Naive thymus-derived CD4-positive, alpha-beta T cell (primary cell): ENCODE measurements around the gene PROX1. TPM values are rescaled to one million over a fixed set of nuclear protein-coding genes. Genes with fewer than 3 reads are reported as not detected.
A peak's percentile ranks its signal among the peaks of the same experiment; 100 is the strongest.

Source experiments
- ATAC-seq: fragments of 150-1000 bp; cut with Tn5 transposase; 2 replicates; pipeline ENCODE4 v1.10.0; 2021; ENCODE audit warnings: mild to moderate bottlenecking, moderate library complexity
- CTCF ChIA-PET: fragments of 350-600 bp; sonication (Branson Sonifier 250); formaldehyde crosslinking; loops from one replicate; lab custom pipeline; 2021; ENCODE audit warnings: antibody characterized with exemption; lab: Charles Lee
- POLR2A ChIA-PET: fragments of 350-600 bp; sonication (Branson Sonifier 250); formaldehyde crosslinking; loops from one replicate; lab custom pipeline; 2021; ENCODE audit warnings: antibody characterized with exemption, inconsistent platforms; lab: Charles Lee
- DNase-seq, 9 donors: peaks; one replicate each; pipeline versions ENCODE4 v3.0.0 to v3.0.0-alpha.2; 2020 to 2022; ENCODE audit warnings: mixed read lengths in 1 of 9
- H3K27ac ChIP-seq: one replicate; pipeline ENCODE4 v1.7.0; 2013; ENCODE audit warnings: mild to moderate bottlenecking, low read depth, low read length, moderate library complexity
- H3K27me3 ChIP-seq, 2 donors: one replicate each; pipeline ENCODE4 v1.7.0; 2013; ENCODE audit warnings: low read length in 2 of 2, mild to moderate bottlenecking in 2 of 2, moderate library complexity in 2 of 2; ENCODE audit not compliant: control insufficient read depth in 2 of 2, insufficient read depth in 2 of 2
- H3K36me3 ChIP-seq, 3 experiments: 1 replicate in 2 of 3; 2 replicates in 1 of 3; pipeline ENCODE4 v1.7.0; 2013; ENCODE audit warnings: low read length in 3 of 3, mild to moderate bottlenecking in 3 of 3, moderate library complexity in 1 of 3; ENCODE audit not compliant: insufficient read depth in 3 of 3, control insufficient read depth in 2 of 3
- H3K4me1 ChIP-seq, 2 donors: one replicate each; pipeline ENCODE4 v1.7.0; 2013; ENCODE audit warnings: low read length in 2 of 2, mild to moderate bottlenecking in 2 of 2, moderate library complexity in 1 of 2; ENCODE audit not compliant: control insufficient read depth in 2 of 2, insufficient read depth in 2 of 2
- H3K4me3 ChIP-seq: 2 replicates; pipeline ENCODE4 v1.7.0; 2013; ENCODE audit warnings: mild to moderate bottlenecking, low read length
- H3K9me3 ChIP-seq, 3 experiments: 1 replicate in 2 of 3; 2 replicates in 1 of 3; pipeline ENCODE4 v1.7.0; 2013; ENCODE audit warnings: low read length in 3 of 3; ENCODE audit not compliant: control insufficient read depth in 2 of 3
- H3K27ac Mint-ChIP-seq, 9 donors: one replicate each; pipeline ENCODE4 v1.8.0; 2020 to 2022; ENCODE audit warnings: mixed read lengths in 9 of 9, mild to moderate bottlenecking in 8 of 9, moderate library complexity in 5 of 9, inconsistent platforms in 2 of 9
- H3K27me3 Mint-ChIP-seq, 5 donors: one replicate each; pipeline ENCODE4 v1.8.0; 2021 to 2022; ENCODE audit warnings: mixed read lengths in 5 of 5, mild to moderate bottlenecking in 1 of 5
- H3K36me3 Mint-ChIP-seq, 5 donors: one replicate each; pipeline ENCODE4 v1.8.0; 2020 to 2022; ENCODE audit warnings: mixed read lengths in 5 of 5, mild to moderate bottlenecking in 3 of 5, inconsistent platforms in 1 of 5
- H3K4me1 Mint-ChIP-seq, 7 donors: one replicate each; pipeline ENCODE4 v1.8.0; 2020 to 2022; ENCODE audit warnings: mixed read lengths in 7 of 7, mild to moderate bottlenecking in 3 of 7, inconsistent platforms in 1 of 7
- H3K4me3 Mint-ChIP-seq, 10 donors: one replicate each; pipeline ENCODE4 v1.8.0; 2020 to 2022; ENCODE audit warnings: mild to moderate bottlenecking in 10 of 10, mixed read lengths in 10 of 10, moderate library complexity in 6 of 10, inconsistent platforms in 2 of 10
- H3K9me3 Mint-ChIP-seq, 11 donors: one replicate each; pipeline ENCODE4 v1.8.0; 2020 to 2022; ENCODE audit warnings: mixed read lengths in 11 of 11, mild to moderate bottlenecking in 4 of 11, inconsistent platforms in 1 of 11, moderate library complexity in 1 of 11
- intact Hi-C, 2 donors: fragments of 100-400 bp; cut with micrococcal nuclease; formaldehyde crosslinking; loops; one replicate each; pipeline ENCODE4 v1.15.1; 2023
- polyA plus RNA-seq, 2 donors: library from polyadenylated mRNA; unstranded; fragments of 300-500 nt; fragmentation: Illumina TruSeq; gene quantifications; one replicate each; pipeline ENCODE4 v1.2.3, GENCODE V29; 2021
- total RNA-seq, 6 experiments: library from RNA in 5 of 6; stranded (reverse) in 5 of 6; gene quantifications; 1 replicate in 5 of 6; 2 replicates in 1 of 6; pipeline ENCODE4 v1.2.3 and lab custom pipeline; 2021 to 2026

PROX1 gene
- not detected for total RNA-seq
- not detected for polyA plus RNA-seq
- 0.40 reads per million for total RNA-seq (lab: John Stamatoyannopoulos, UW)

GRCh38 chr1:213987927-213988506, at the start of gene PROX1:
TSS of gene PROX1 (plus strand) at chr1:213987973. CDS start at chr1:213996536, 8,563 bp downstream.
- no peak within 1 kb of the TSS for H3K27ac ChIP-seq
- peak within 1 kb of the TSS; percentile 56 for H3K4me3 ChIP-seq
- Mint-ChIP-seq H3K4me3 (peak within 1 kb of the TSS; percentile 85 to 97 (median 91)), H3K27ac (peak within 1 kb of the TSS in 8 of 9 donors; percentile 32 to 91 (median 89)), H3K27me3 (peaks cover 90 to 99% (median 95%) of the 10 kb centered on the region in 5 donors), H3K36me3 (peaks cover 0 to 5% (median 0%) of the 10 kb centered on the region in 5 donors), H3K4me1 (peaks cover 31 to 67% (median 60%) of the 10 kb centered on the region in 7 donors), H3K9me3 (peaks cover 0 to 28% (median 7%) of the 10 kb centered on the region in 11 donors)
- peaks cover 0 to 45% of the 10 kb centered on the region in 2 donors for H3K4me1 ChIP-seq
- H3K27me3 ChIP-seq, result peaks cover 0 to 37% of the 10 kb centered on the region in 2 donors
- H3K36me3 ChIP-seq, result no peaks in the 10 kb centered on the region
- CTCF ChIA-PET, result interaction anchor here (0.5 to 1.0 kb wide), 3 partner anchors 276 to 612 kb away, joined by 3 read pairs; no protein-coding TSS in a partner anchor
- intact Hi-C loops, result loop anchor here (1.0 to 10.0 kb wide), 8 partner anchors 135 to 439 kb away; partner anchors contain the start of gene SMYD2 (in 1 of the 2)
- POLR2A ChIA-PET, result interaction anchor here (0.9 to 2.2 kb wide), 3 partner anchors 33 to 139 kb away, joined by 3 to 5 read pairs (median 4); no protein-coding TSS in a partner anchor
- DNase-seq, result peak in 7 of 9 donors; percentile 58 to 74 (median 70)
- ATAC-seq, result peak; percentile 81
- H3K9me3 ChIP-seq, result no peaks in the 10 kb centered on the region

DNA sequence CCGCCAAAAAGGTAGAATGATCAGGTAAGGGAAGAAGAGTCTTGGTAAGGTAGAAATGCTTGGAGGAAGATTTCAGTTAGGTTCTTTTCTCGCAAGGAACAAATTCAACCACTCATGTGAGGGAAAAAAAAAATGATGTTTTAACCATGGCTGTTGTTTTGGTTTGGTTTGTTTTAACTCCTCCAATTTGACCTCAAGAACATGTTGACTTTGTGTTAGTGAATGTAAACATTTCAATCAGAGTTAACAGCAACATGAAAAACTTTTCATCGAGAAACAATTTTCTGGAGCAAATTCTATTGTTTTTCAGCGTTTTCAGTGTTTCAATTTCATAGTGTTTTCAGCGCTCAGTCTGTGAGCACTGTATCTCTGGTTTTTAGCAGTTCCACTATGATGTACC, 49.0 kb upstream of the PROX1 start:
- Histone ChIP-seq H3K4me3 (no peak overlapping the region), H3K4me1 (no peaks in the 10 kb centered on the region), H3K9me3 (no peaks in the 10 kb centered on the region), H3K36me3 (no peaks in the 10 kb centered on the region), H3K27me3 (no peaks in the 10 kb centered on the region), H3K27ac (no peak overlapping the region)
- no peak for DNase-seq
- ChIA-PET CTCF (no interaction called here), POLR2A (no interaction called here)
- H3K9me3 Mint-ChIP-seq, result peaks cover 0 to 6% (median 0%) of the 10 kb centered on the region in 11 donors
- ATAC-seq, result no peak
- H3K4me3 Mint-ChIP-seq, result no peak overlapping the region
- intact Hi-C loops, result no loop called here
- H3K4me1 Mint-ChIP-seq, result no peaks in the 10 kb centered on the region
- H3K27ac Mint-ChIP-seq, result no peak overlapping the region
- H3K36me3 Mint-ChIP-seq, result no peaks in the 10 kb centered on the region
- peaks cover 0 to 3% (median 0%) of the 10 kb centered on the region in 5 donors for H3K27me3 Mint-ChIP-seq

GRCh38 chr1:213939888-213940287, 47.9 kb upstream of the PROX1 start:
- CTCF ChIA-PET, result no interaction called here

DNA sequence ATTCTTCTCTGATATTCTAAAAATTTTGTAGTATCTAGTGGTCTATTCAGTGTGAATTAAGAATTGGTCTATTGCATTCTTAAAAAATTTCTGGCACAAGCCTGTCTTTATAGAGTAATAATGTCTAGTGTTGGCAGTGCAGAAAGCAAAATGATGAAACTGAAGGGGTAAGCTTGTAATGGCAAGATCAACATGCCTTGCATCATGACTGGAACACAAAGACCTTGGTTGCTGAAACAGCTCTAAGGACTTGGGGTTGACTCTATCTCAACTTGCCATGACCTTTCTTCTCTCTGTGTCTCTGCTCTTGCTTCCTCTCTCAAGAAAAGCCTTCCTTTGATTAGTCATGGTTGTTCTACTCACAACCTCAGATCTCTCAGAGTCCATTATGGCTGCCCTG, 46.8 kb upstream of the PROX1 start:
- H3K9me3 ChIP-seq, result no peaks in the 10 kb centered on the region
- DNase-seq (no peak), ATAC-seq (no peak)
- H3K4me1 ChIP-seq, result no peaks in the 10 kb centered on the region
- no peak overlapping the region for H3K27ac ChIP-seq
- Mint-ChIP-seq H3K27me3 (peaks cover 0 to 12% (median 3%) of the 10 kb centered on the region in 5 donors), H3K4me1 (no peaks in the 10 kb centered on the region), H3K9me3 (peaks cover 0 to 5% (median 0%) of the 10 kb centered on the region in 11 donors), H3K36me3 (no peaks in the 10 kb centered on the region), H3K27ac (no peak overlapping the region), H3K4me3 (no peak overlapping the region)
- ChIA-PET CTCF (no interaction called here), POLR2A (no interaction called here)
- no peaks in the 10 kb centered on the region for H3K36me3 ChIP-seq
- H3K4me3 ChIP-seq, result no peak overlapping the region
- intact Hi-C loops, result no loop called here
- H3K27me3 ChIP-seq, result no peaks in the 10 kb centered on the region

More at GRCh38 chr1:213939888-213940287, 47.9 kb upstream of the PROX1 start:
- Mint-ChIP-seq H3K27ac (no peak overlapping the region), H3K4me1 (no peaks in the 10 kb centered on the region), H3K27me3 (peaks cover 0 to 4% (median 0%) of the 10 kb centered on the region in 5 donors), H3K9me3 (peaks cover 0 to 6% (median 0%) of the 10 kb centered on the region in 11 donors), H3K36me3 (no peaks in the 10 kb centered on the region), H3K4me3 (no peak overlapping the region)
- H3K27me3 ChIP-seq, result no peaks in the 10 kb centered on the region
- H3K36me3 ChIP-seq, result no peaks in the 10 kb centered on the region
- DNase-seq, result no peak
- ATAC-seq, result no peak
- intact Hi-C loops, result no loop called here
- H3K9me3 ChIP-seq, result no peaks in the 10 kb centered on the region
- no peak overlapping the region for H3K27ac ChIP-seq
- no peaks in the 10 kb centered on the region for H3K4me1 ChIP-seq
- H3K4me3 ChIP-seq, result no peak overlapping the region
- POLR2A ChIA-PET, result no interaction called here

DNA sequence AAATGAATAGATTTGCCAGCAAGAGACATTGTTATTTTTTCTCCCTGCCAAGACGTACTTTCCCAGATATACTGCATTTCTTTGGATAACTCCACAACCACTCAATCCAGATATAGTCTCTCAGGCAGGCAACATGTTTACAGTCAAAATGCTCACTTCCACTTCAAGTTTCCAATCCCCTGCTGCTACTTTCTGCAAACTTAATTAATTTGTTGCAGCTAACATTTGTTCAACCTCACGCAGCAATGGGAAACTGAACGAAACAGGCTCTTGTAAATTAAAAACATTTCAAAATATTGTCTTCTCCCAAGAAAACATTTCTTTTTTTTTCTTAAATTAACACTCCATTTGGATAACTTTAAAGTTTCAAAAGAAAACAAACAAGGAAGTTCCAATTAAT, 45.7 kb upstream of the PROX1 start:
- CTCF ChIA-PET, result no interaction called here

GRCh38 chr1:213947200-213947801, 40.5 kb upstream of the PROX1 start:
- Mint-ChIP-seq H3K27me3 (peaks cover 0 to 12% (median 10%) of the 10 kb centered on the region in 5 donors), H3K27ac (no peak overlapping the region), H3K4me1 (no peaks in the 10 kb centered on the region), H3K9me3 (peaks cover 0 to 3% (median 0%) of the 10 kb centered on the region in 11 donors), H3K36me3 (no peaks in the 10 kb centered on the region), H3K4me3 (no peak overlapping the region)
- no peaks in the 10 kb centered on the region for H3K9me3 ChIP-seq
- no peak overlapping the region for H3K27ac ChIP-seq
- intact Hi-C loops, result no loop called here
- H3K4me1 ChIP-seq, result no peaks in the 10 kb centered on the region
- ATAC-seq (no peak), DNase-seq (no peak)
- no peaks in the 10 kb centered on the region for H3K27me3 ChIP-seq
- no peaks in the 10 kb centered on the region for H3K36me3 ChIP-seq
- POLR2A ChIA-PET, result no interaction called here
- no peak overlapping the region for H3K4me3 ChIP-seq
- CTCF ChIA-PET, result no interaction called here

More for the DNA sequence above, 45.7 kb upstream of the PROX1 start:
- intact Hi-C loops, result no loop called here
- DNase-seq (no peak), ATAC-seq (no peak)
- H3K36me3 ChIP-seq, result no peaks in the 10 kb centered on the region
- POLR2A ChIA-PET, result no interaction called here
- no peaks in the 10 kb centered on the region for H3K36me3 Mint-ChIP-seq
- no peak overlapping the region for H3K27ac ChIP-seq
- no peaks in the 10 kb centered on the region for H3K27me3 ChIP-seq
- no peaks in the 10 kb centered on the region for H3K9me3 ChIP-seq
- H3K4me1 ChIP-seq, result no peaks in the 10 kb centered on the region
- H3K4me3 Mint-ChIP-seq, result no peak overlapping the region
- H3K4me3 ChIP-seq, result no peak overlapping the region
- peaks cover 0 to 12% (median 5%) of the 10 kb centered on the region in 5 donors for H3K27me3 Mint-ChIP-seq
- H3K9me3 Mint-ChIP-seq, result peaks cover 0 to 4% (median 0%) of the 10 kb centered on the region in 11 donors
- H3K4me1 Mint-ChIP-seq, result no peaks in the 10 kb centered on the region
- no peak overlapping the region for H3K27ac Mint-ChIP-seq
